Germinal center (tissue), 1 donor: ENCODE results near the gene KCNT1.

Experiments
- DNase-seq: peaks from one replicate; pipeline ENCODE4 v3.0.0; 2012; ENCODE audit warnings: mixed read lengths, low spot score

The KCNT1 gene

DNA sequence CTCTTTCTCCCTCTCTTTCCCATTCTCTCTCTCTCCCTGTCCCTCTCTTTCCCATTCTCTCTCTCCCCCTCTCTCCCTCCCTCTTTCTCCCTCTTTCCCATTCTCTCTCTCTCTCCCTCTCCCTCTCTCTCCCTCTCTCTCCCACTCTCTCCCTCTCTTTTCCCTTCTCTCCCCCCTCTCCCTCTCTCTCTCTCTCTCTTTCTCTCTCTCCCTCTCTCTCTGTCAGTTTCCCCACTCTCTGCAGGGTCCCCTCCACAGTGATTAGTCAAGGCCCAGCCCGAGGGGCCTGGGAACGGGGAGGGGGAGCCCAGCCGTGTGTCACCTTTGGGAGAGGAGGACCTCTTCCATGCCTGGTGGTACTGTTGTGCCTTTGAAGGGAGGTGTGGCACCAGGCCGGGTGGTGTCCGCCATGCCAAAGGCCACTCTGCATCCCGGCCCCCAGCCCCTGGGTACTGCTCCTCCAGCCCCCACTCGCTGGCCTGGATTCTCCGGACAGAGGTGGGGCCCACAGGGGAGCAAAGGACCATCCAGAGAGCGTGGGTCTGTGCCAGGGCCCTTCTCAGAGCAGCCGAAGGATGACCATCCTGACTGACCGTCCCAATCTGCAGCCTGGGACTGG lies 25.4 kb downstream of the KCNT1 start:
- DNase-seq: no peak

DNA sequence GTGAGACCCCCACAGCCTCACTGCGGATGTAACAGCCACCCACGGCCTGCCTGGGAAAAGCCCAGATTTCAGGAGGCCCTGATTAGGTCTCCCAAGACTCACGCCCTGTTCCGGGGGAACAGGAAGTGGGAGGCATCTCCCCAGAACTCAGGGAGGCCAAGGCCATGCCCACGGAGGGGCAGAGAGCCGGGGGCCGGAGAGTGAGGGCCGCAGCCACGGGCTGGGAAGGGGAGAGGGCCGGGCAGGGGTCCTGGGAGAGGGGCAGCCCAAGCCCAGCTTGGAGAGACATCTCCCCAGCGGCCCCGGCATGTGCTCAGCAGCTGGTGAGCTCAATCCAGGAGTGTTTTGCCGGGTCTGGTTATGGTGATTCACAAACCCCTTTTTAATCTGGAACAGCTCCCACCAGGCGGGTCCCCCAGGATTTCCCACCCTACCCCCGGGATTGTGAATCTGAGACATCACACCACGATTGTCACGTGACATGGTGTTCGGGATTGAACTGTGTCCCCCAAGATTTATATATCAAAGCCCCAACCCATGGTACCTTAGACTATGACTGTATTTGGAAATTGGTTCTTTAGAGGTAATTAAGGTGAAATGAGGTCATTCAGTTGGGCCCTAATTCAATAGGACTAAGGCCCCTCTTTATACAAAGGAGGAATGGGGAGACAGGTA lies 26.6 kb downstream of the KCNT1 start:
- no peak for DNase-seq

DNA sequence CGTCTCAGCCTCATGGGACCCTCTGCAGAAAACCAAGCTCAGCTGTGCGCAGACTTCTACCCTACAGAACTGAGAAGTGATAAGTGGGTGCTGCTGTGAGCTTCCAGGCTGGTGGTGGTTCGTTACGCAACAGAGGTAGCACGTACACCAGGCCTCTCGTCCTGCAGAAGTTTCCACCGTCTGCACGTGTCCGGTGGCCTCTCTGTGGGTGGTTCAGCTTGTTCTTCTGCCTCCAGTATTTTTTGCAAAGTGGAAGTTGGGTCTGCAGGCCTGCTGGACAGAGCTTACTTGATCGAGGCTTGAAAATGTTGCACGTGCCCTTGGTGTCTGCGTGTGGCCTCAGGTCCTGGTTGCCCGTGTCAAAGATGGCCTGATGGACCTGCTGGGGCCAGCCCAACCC lies 27.5 kb downstream of the KCNT1 start:
- DNase-seq: no peak

DNA sequence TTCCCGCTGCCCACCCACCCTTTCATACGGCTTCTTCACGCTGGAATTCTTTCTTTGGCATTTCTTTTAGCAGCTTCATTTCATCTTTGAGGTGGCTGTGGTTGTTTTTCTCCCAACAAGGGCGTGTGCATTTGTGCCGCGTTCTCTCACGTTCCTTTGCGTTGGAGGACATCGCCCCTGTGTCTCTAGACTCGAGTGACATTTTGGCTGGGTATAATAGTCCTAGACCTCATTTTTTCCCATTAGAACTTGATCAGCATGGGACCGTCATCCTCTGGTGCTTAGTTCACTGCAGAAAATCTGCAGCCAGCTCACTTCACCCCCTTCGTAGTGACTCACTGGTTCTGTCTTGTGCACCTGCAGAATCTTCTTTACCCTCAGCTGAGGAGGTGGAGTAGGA lies 29.5 kb downstream of the KCNT1 start:
- no peak for DNase-seq

GRCh38 chr9:135732569-135733257 lies 30.7 kb downstream of the KCNT1 start:
- no peak for DNase-seq

GRCh38 chr9:135734616-135735144 lies 32.7 kb downstream of the KCNT1 start:
- DNase-seq: no peak

DNA sequence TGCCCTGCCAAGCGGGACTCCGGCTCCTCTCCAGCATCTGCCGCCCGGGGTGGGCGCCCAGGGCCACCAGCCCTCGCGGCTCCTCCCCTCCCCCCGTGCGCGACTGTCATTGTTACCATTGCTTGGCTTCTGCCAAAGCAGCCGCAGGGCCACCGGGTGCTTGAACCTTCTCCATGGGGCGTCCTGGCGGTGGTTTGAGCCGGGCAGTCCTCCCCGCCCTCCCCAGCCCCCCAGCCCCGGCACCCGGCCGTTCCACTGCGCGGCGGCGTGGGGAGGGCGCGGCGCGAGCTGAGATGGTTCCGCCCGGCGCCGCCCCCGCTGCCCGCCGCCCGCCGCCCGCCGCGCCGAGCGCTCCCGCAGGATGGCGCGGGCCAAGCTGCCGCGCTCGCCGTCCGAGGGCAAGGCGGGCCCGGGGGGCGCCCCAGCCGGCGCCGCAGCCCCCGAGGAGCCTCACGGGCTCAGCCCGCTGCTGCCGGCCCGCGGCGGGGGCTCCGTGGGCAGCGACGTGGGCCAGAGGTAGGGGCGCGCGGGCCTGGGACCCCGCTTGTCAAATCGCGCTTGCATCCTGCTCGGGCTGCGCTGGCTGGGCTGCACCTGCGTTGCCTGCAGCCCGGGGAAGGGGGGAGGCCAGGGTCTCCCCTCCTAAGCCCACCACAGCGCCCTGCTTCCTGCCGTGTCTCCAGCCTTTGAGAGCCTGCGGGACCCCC lies 34.4 kb downstream of the KCNT1 start:
- no peak for DNase-seq

GRCh38 chr9:135736979-135737839 lies 35.2 kb downstream of the KCNT1 start:
- DNase-seq: no peak

DNA sequence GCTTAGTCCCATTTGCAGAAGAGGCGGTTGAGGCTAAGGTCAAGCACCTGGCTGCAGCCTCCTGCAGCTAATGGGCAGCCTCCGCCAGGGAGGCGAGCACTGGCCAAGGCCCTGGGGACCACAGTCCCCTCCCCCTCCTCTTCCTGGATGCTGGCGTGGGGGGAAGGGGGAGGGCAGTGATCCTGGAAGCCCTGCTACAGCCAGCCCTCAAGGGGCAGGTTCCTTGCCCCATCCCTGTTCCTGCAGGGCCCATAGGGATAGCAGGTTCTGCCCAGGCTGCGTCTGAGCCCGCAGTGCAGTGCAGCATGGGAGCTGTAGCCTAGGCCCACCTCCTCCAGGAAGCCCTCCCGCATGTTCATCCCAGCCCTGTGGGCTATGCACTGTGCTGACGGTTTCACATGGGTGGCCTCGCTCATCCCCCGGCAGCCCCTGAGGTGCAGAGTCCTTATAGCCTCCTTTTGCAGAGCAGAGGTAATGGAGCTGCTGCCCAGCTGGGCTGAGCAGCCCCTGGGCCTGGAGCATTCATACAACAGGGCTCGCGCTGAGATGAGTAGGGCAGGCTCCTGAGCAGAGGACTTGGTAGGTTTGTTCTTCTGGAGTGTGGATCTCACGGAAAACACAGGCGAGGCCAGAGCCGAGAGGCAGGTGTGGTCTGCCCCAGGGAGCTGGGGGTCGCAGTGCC lies 36.0 kb downstream of the KCNT1 start:
- no peak for DNase-seq

DNA sequence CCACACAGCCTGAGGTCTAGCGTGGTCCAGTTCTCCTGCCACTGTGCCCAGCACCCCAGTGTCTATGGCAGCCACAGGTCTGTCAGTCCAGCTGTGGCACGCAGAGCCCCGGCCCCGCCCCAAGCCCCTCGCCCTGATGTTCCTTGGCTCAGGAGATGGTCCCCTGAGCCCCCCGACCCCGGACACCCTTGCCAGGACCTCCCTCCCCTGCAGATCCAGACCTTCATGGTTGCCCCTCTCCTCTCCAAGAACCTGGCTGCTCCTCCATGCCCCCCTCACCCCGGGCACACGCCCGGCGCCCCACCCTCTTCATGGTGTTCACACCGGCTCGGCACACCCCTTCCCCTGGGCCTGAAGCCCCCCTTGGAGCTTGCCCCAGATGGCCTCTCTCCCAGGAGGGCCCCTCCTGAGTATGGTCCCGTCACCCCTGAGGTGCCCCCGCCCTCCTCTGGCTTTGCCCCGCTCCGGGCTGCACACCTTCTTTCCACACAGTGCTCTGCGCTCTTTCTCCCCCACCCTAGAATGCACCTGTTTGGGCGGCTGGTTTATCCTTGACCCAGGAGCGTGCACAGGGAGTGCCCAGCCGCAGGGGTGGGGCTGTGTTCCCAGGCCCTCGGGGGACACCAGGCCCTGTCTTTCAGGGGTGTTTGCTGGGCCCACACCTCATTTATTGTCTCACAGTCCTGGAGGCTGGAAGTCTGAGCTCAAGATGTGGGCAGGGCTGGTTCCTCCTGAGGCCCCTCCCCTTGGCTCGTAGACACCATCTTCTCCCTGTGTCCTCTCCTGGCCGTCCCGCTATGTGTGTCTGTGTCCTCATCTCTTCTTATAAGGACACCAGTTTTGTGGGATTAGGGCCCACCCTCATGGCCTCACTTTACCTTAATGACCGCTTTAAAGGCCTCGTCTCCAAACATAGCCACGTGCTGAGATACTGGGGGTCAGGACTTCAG lies 37.6 kb downstream of the KCNT1 start:
- DNase-seq: no peak

- no peak for DNase-seq
These were observed 39.6 kb downstream of the KCNT1 start for GRCh38 chr9:135741276-135742219.

- no peak for DNase-seq
These were observed 41.0 kb downstream of the KCNT1 start for GRCh38 chr9:135743021-135743420.

DNA sequence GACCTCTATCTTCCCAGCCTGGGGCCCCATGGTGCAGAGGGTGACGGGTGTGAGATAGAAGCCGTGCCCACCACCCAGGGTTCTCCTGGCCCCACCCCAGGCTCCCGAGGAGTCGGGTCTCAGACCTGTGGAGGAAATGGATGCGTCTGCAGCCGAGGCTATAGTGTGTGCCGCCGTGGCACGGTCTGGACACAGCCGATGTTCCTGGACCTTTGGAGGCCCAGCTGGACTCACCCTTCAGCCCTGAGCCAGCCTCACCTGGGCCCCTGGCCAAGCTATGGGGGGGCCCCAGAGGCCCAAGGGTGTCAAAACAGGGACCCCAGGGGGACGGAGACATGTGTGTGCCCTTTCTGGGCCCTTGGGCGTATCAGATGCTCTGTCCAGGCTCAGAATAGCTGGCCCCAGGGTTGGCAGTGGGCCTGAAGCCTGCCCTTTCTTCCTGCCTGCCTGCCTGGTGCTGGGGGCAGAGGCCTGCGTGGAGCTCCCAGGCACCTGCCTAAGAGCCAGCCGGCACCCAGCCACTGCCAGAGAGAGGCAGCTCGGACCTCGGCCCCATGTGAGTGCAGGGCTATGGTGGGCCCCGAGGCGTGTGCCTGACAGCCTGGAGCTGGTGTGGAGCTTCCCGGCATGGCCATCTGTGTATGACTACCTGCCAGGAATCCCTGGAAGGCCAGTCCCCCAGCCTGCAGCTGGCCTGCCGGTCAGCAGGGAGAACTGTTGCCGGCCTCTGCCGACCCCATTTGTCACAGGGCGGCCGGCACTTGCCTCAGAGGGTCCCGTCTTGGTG lies 41.8 kb downstream of the KCNT1 start:
- DNase-seq: no peak

DNA sequence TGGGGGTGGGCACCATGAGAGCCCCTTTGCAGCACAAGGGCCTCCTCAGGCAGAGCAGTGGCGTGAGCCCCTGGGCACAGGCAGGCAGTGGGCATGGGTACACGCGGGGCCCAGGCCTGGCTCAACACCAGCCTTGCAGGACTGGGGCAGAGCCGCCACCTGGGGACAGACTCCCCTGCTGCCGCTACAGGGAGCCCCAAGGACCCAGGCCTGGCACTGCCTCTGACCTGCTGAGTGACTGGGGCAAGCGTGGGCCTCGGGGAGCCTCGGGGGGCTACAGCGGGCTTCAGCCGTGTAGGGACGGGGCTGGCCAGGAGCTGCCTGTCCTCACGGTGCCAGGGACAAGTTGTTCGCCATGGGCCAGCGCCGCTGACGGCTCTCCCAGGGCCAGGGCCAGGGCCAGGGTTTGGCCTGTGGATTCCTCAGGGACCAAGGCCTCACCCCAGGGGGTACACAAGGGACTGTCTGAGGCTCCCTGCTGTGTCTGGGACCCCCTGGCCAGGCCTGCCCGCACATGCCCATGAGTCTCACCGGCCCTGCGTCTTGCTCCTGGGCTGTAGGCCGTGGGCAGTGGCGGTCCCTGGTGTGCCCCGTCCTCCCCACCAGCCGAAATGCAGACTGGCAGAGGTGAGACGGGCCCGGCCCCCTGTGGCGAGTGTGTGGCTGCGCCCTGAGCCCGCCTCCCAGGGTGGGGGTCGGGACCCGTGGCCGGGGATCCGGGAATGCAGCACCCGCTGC lies 42.5 kb downstream of the KCNT1 start:
- DNase-seq: no peak

- no peak for DNase-seq
These were observed 43.2 kb downstream of the KCNT1 start for GRCh38 chr9:135745189-135745588.

GRCh38 chr9:135745686-135746324 lies 43.8 kb downstream of the KCNT1 start:
- no peak for DNase-seq

DNA sequence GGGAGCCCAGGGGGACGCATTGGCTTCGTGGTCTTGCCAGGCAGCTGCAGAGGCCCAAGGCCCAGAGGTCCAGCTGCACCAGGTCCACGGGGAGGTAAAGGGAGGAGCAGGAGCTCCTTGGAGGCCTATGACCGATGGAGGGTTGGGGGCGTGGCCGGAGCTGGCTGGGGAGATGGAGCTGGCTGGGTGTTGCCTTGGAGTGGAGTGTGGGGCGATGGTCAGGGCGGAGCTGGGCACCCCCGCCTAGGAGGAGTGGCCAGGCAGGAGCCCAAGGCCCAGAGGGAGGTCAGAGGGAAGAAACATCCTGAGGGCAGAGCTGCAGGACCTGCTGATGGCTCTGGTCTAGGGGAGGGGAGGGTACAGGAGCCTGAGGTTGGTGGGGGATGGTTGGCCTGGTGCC lies 44.6 kb downstream of the KCNT1 start:
- no peak for DNase-seq
